GM18498 (cell line): ENCODE measurements around the gene PTPN6.

Source experiments
- ATAC-seq: cut with Tn5 transposase; IDR thresholded peaks from one replicate; pipeline ENCODE4 v1.9.1; 2021; ENCODE audit warnings: mild to moderate bottlenecking, moderate library complexity; ENCODE audit not compliant: unreplicated experiment

Gene PTPN6

GRCh38 chr12:6954316-6955107, 3.4 kb downstream of the PTPN6 start:
- ATAC-seq = no peak

- no peak for ATAC-seq
Observed at GRCh38 chr12:6955108-6956020, 4.2 kb downstream of the PTPN6 start.

GRCh38 chr12:6956021-6956727, 5.0 kb downstream of the PTPN6 start:
- no peak for ATAC-seq

GRCh38 chr12:6957151-6957701, 6.1 kb downstream of the PTPN6 start:
- ATAC-seq = no peak

- no peak for ATAC-seq
Observed at GRCh38 chr12:6957741-6958608, 6.8 kb downstream of the PTPN6 start.

- peak; percentile 0 for ATAC-seq
Observed at GRCh38 chr12:6958609-6959057, 7.5 kb downstream of the PTPN6 start.

- peak; percentile 53 for ATAC-seq
Observed at GRCh38 chr12:6959058-6959804, 8.1 kb downstream of the PTPN6 start.

- ATAC-seq = no peak
Observed at GRCh38 chr12:6959805-6960592, 8.8 kb downstream of the PTPN6 start.

- peak; percentile 24 for ATAC-seq
Observed at GRCh38 chr12:6960593-6961277, 9.6 kb downstream of the PTPN6 start.

- ATAC-seq = no peak
Observed at GRCh38 chr12:6961278-6961694, 10.1 kb downstream of the PTPN6 start.

- no peak for ATAC-seq
Observed at GRCh38 chr12:6961695-6962284, 10.6 kb downstream of the PTPN6 start.

- ATAC-seq = no peak
Observed at GRCh38 chr12:6962285-6963015, 11.3 kb downstream of the PTPN6 start.

GRCh38 chr12:6963016-6963731, 12.0 kb downstream of the PTPN6 start:
- no peak for ATAC-seq

GRCh38 chr12:6963791-6964413, 12.7 kb downstream of the PTPN6 start:
- ATAC-seq = no peak

GRCh38 chr12:6964605-6965025, 13.5 kb downstream of the PTPN6 start:
- ATAC-seq = no peak
